Stimulated activated CD4-positive, alpha-beta T cell treated with anti-CD3 and anti-CD28 coated beads, Interleukin-12 subunit alpha, Interleukin-12 subunit beta, amount 100 ng/mL, for 4 hours (primary cell): Measurements from ENCODE around the gene OTUD4.

Source experiments
- DNase-seq: peaks from one replicate; pipeline ENCODE4 v3.0.0-alpha.2; 2020

The OTUD4 gene

DNA sequence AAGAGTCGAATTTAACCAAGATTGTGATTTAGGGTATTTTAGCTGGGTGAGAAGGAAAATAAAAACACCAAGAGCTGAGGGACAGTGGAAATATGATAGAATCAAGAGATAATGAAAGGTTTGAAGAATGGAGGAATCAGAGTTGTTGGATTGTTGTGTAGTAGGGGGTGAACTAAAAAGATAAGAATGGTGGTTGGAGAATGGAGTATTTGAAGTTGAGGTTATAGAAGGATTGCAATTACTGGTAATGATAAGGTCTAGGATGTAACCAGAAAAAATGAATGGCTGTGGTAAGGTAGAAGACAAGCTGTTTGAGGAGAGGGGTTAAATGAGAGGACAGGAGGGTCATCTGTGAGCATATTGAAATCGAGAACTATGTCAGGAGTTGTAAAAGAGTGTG lies 77.8 kb downstream of the OTUD4 start:
- DNase-seq: no peak

DNA sequence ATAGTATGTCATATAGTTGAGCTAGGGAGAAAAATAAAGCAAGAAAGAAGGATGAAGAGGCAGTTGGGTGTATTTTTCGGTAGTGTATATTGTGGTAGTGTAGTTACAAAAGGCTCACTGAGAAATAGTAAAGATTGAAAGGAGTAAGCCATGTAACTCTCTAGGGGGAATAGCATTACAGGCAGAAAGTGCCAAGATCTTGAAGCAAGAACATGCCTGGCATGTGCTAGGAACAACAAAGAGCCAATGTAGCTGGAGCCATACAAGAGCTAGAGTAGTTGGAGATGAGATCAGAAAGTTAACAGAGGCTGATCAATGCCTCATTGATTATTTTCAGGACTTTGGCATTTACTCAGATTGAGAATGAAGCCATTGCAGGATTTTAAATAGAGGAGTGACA lies 79.3 kb downstream of the OTUD4 start:
- DNase-seq: no peak

DNA sequence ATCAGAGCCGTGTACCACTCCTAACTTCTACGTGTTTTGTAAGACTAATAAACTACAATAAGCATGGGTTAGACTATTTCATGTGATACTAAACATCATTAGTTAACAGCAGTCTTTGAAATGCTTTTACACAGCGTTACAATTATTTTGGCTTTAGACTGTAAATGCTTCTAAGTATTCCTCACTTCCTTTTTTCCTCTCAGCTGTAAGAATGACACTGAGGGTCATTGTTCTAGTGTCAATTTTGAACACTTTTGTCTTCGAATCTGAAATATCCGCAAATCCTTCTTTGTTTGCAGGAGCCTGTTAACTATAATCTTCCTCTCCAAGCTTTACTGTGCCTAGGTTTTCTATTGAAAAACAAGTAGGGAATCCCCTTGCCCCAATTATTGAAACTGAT lies 80.7 kb downstream of the OTUD4 start:
- no peak for DNase-seq

DNA sequence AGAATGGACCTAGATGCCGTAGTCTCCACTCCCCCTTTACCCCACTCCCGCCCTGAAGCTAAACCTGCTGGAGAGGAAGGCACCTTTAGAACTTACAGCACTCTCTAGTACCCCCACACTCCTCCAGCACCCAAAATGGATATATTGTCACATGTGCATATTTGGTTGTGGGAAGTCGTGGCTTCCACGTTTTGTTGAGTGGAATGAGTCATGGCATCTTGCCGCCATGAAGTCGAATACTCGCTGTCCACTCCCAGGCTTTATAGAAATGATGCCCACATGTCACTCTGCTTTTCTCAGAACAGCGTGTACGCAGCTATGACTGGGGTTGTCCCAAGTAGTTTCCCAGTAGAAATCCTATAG lies 81.7 kb downstream of the OTUD4 start:
- DNase-seq: peak; percentile 39

DNA sequence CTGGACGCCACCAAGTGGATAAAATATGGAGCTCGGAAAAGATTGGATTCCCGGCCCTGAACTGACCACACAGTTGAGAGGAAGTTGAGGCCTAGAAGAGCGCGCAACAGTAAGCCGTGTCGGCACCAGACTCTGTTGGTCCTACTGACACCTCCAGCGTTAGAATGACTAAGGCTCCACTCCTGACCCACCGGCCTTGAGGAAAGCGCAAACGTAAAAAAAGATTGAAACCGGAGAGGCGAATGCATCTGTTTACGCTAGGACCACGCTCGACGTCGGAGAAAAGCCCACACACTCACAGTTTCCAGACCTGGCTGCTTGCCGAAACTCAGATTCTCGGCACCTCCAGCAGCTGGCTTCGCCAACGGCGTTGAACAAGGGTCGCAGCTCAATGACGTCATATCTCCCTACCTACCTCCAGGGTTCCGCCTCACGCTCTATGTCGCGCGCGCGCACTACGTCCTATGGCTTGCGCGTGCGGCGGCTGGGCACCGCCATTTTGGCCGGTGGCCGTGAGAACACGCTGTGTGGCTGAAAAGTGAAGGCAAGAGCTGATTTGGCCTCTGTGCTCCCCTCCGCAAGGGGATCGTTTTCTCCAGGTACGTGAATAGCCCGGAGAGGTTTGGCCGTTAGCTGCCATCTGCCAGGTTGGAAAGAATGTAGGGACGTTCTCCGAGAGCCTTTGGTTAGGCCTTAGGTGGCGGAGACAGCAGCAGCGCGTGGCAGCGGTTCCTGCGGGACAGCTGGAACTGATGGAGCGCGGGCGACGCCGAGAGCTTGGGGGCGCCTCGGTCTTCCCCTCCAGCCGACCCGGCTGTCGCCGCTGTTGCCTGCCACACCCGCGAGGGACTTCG lies 82.3 kb downstream of the OTUD4 start, which contains the start of the genes ABCE1 and ANAPC10:
Gene ABCE1 (plus strand): TSS at position 491 of the 854 bp plus-strand sequence. CDS start 6,102 bp downstream, outside the sequence.
Gene ANAPC10 (minus strand): TSS at position 376 of the 854 bp plus-strand sequence. CDS start 2,097 bp downstream, outside the sequence.
- DNase-seq: peak; percentile 92

DNA sequence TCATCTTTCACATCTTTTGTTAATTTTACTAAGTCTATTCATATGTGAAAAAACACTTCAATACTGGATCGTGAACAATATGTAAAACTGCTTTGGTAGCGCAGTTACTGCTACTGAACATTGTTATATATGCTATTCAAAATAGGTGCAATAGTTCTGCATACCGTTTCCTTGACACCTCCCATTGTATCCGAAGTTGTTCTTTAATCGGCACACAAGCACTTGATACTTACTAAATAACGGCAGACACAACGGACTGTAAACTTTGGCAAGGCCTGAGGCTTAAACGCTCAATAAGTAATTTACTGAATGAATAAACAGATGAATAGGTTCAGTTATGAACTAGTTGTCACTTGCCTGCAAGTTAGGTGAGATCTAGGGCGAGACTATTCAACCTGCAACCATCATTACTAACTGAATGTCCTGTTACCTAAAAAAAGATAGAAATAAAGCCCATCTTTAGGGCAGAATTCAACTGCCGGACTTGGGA lies 83.0 kb downstream of the OTUD4 start:
- no peak for DNase-seq

DNA sequence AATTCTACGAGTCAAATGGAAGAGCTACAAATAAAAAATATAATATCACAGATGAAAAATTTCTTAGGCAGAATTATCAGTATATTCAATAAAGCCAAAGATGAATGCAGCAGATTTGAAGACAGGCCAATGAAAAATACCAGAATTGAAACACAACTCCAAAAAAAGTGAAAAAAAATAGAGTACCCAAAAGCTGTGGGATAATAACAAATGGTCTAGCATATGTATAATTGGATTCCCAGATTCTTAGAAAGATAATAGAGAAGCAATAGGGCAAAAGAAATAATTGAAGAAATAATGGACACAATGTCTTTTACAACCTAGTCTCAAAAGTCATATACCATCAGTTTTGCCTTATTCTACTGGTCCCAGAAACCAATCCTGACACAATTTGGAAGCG lies 86.8 kb downstream of the OTUD4 start:
- DNase-seq: no peak

DNA sequence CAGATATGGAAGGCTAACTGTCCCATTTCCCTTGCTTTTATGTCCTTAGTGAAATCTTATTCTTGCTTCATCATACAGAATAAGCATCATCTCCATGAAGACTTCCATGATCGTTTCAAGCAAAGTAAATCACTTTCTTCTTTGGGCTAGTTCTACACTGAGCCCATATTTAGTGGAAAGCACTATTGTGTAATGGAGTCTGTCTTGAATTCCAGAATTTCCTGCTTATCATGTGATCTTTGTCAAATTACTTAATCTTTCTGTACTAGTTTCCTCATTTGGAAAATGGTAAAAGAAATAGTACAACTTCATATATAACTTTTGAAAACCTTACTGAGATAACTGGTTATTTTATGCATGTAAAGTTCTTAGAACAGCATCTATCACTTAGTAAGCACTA lies 90.0 kb downstream of the OTUD4 start:
- DNase-seq: no peak

DNA sequence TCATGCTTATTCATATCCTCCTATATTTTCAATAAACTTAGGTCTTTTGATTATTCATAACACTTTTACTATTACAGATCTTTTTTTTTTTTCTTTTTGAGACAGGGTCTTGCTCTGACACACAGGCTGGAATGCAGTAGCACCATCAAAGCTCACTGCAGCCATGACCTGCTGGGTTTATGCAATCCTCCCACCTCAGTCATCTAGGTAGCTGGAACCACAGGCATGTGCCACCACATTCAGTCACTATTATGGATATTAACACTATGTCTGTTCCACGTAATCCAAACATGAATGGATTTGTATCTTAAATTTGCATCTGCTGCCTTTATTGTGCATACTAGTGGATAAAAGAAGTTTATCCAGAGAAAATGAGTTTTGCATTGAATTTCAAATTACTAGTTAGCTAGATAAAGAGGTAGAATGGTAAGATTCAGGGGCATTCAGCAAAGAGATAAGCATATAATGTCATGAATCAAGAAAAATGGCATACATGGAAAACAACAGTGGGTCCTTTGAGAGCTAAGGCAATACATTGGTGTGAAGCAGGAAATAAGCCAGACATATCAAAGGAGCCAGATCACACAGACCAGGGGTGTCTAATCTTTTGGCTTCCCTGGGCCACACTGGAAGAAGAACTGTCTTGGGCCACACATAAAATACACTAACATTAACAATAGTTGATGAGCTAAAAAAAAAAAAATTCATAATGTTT lies 96.3 kb downstream of the OTUD4 start:
- no peak for DNase-seq
